Colonic mucosa (tissue), 4 donors: Measurements from ENCODE around the gene SYPL1. TPM values are rescaled to one million over a fixed set of nuclear protein-coding genes. Genes with fewer than 3 reads are reported as not detected.

Experiments used
- DNase-seq: peaks from one replicate; pipeline ENCODE4 v3.0.0-alpha.2; 2020
- H3K27ac ChIP-seq: fragments of 200-600 bp; one replicate; pipeline ENCODE4 v1.8.0; 2021
- H3K27me3 ChIP-seq: fragments of 200-600 bp; one replicate; pipeline ENCODE4 v1.8.0; 2021
- H3K36me3 ChIP-seq: fragments of 200-600 bp; one replicate; pipeline ENCODE4 v1.8.0; 2021
- H3K4me1 ChIP-seq: fragments of 200-600 bp; one replicate; pipeline ENCODE4 v1.8.0; 2021; ENCODE audit warnings: mild to moderate bottlenecking
- H3K4me3 ChIP-seq: fragments of 200-600 bp; one replicate; pipeline ENCODE4 v1.8.0; 2021
- H3K9ac ChIP-seq, 2 donors: one replicate each; pipeline ENCODE4 v1.7.0; 2013; ENCODE audit warnings: control low read depth in 2 of 2, low read depth in 2 of 2, low read length in 2 of 2
- H3K9me3 ChIP-seq: fragments of 200-600 bp; one replicate; pipeline ENCODE4 v1.8.0; 2021
- intact Hi-C: fragments of 100-400 bp; cut with DNase I; formaldehyde crosslinking; loops from one replicate; pipeline ENCODE4 v1.14.1; 2022
- total RNA-seq, 2 donors: library from RNA; stranded (reverse); fragmentation: NEBNext Ultra II Directional in 1 of 2; extraction: Animal tissue kit (Norgen Biotek cat#: 25700) in 1 of 2; gene quantifications; one replicate each; pipeline ENCODE4 v1.2.1, GENCODE V29; 2021
- TF ChIP-seq, protein P1 (sequence below): fragments of 200-600 bp; IDR thresholded peaks from one replicate; pipeline ENCODE4 v1.8.0; 2022; ENCODE audit warnings: antibody characterized with exemption, mild to moderate bottlenecking
- donor health status: healthy.
- donor health status: DM: no; HTN: no; CAD: no.
- donor health status: DM: no; HTN: no; CAD: no.

Gene SYPL1
- total RNA-seq, 2 donors from 2014 or later = 89.0 to 94.0 TPM

DNA sequence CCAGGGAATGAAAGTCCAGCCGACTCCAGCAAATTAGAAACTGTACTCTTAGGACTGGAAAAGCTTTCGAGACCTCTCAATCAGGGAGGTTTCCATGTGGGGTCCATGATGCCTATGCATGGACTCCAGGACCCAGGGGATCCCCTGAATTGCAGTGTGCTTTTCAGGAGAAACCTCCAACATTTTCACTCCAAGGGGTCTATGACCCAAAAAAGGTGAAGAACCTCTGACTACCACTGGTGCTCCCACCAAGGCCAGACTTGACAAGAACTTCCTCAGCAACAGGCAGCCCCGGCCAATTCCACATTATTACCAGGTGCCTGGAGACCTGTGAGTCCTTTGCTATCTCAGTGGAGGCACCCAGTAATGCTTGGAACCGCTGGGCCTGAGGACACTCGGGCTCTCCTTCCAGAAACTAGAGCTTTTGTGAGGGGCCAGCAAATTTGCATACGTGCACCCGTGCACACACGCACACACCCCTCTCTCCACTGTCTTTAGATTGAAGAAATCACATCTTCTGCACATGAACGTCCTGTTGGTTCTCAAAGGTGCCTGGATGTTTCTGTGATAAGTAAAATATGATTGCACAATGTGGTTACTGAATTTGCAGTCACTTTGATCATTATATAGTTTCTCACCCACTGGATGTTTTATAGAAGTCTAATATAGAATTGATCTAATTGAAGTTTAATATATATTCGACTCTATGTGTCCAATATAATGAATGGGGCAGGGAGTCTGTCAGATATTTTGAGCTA, 54.7 kb downstream of the SYPL1 start:
- intact Hi-C loops = loop anchor here (2.0 kb wide), 1 partner anchor 95 kb away; no protein-coding TSS in a partner anchor
- Histone ChIP-seq H3K27me3 (no peaks in the 10 kb centered on the region), H3K27ac (no peak overlapping the region), H3K4me1 (peaks cover under 1% of the 10 kb centered on the region), H3K4me3 (no peak overlapping the region), H3K9me3 (no peaks in the 10 kb centered on the region), H3K9ac (no peak overlapping the region), H3K36me3 (no peaks in the 10 kb centered on the region)
- no peak for DNase-seq
- TF ChIP-seq, protein P1, sequence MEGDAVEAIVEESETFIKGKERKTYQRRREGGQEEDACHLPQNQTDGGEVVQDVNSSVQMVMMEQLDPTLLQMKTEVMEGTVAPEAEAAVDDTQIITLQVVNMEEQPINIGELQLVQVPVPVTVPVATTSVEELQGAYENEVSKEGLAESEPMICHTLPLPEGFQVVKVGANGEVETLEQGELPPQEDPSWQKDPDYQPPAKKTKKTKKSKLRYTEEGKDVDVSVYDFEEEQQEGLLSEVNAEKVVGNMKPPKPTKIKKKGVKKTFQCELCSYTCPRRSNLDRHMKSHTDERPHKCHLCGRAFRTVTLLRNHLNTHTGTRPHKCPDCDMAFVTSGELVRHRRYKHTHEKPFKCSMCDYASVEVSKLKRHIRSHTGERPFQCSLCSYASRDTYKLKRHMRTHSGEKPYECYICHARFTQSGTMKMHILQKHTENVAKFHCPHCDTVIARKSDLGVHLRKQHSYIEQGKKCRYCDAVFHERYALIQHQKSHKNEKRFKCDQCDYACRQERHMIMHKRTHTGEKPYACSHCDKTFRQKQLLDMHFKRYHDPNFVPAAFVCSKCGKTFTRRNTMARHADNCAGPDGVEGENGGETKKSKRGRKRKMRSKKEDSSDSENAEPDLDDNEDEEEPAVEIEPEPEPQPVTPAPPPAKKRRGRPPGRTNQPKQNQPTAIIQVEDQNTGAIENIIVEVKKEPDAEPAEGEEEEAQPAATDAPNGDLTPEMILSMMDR = peak; percentile 4

DNA sequence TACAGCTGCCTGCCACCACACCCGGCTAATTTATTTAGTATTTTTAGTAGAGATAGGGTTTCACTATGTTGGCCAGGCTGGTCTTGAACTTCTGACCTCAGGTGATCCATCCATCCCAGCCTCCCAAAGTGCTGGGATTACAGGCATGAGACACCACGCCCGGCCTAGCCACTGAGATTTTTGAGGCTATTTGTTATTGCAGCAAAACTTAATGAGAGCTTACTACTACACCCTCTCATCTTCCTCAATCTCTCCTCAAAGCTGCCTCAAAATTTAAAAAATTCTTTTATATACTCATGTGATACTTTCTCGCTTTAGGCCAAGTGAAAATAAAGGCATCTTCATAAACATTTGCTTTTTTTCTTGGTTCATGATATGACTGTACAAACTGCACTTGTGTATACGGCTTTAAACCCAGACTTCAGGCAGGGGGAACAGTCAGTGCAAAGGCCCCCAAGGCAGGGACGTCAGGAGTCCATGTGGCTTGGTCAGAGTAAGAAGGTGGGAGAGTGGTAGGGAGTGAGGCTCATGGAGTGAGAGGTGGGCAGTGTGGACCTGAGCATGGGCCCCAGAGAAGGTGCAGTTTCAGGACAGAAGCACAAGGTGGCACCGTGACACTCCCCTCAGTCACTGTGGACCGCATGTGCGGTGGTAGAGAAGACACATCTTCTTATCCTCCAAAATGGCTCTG, 55.5 kb downstream of the SYPL1 start:
- H3K36me3 ChIP-seq = no peaks in the 10 kb centered on the region
- H3K4me1 ChIP-seq = no peaks in the 10 kb centered on the region
- intact Hi-C loops = loop anchor here (2.0 kb wide), 1 partner anchor 96 kb away; no protein-coding TSS in a partner anchor

DNA sequence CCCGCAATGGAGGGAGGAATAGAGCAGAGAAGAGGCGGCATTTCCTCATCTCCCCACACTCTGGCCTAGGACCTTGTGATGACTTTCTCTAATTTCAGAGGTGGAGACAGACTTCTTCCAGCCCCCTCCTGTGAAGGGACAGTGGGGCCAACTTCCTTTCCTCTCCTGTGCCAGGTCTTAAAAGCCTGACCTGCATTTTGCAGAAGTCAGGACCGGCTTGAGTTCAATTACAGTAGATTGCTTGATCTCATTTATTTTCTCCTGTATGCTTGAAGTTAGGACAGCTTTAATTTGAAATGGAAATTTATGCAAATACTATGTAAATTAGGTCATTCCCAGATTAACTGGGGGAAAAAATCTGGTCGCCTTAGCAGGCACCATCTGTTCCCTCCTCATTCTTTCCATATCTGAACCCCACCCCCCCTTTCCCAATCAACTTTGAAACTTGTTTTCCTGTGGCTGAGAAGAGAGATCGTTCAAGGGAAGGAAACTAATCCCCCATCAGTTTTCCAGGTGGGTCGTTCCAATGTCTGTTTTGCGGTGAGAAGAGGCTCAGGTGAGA, 57.1 kb downstream of the SYPL1 start:
- H3K9me3 ChIP-seq = no peaks in the 10 kb centered on the region
- no peak overlapping the region for H3K4me3 ChIP-seq
- no peaks in the 10 kb centered on the region for H3K27me3 ChIP-seq
- H3K9ac ChIP-seq = no peak overlapping the region
- TF ChIP-seq, protein P1 = no peak
- intact Hi-C loops = no loop called here
- H3K27ac ChIP-seq = no peak overlapping the region
- no peaks in the 10 kb centered on the region for H3K36me3 ChIP-seq
- no peak for DNase-seq
- no peaks in the 10 kb centered on the region for H3K4me1 ChIP-seq

More for the DNA sequence above, 55.5 kb downstream of the SYPL1 start:
- TF ChIP-seq, protein P1 = peak; percentile 88
- peak; percentile 74 for DNase-seq
- no peaks in the 10 kb centered on the region for H3K9me3 ChIP-seq
- H3K27me3 ChIP-seq = no peaks in the 10 kb centered on the region
- H3K9ac ChIP-seq = no peak overlapping the region
- H3K4me3 ChIP-seq = no peak overlapping the region
- H3K27ac ChIP-seq = no peak overlapping the region

DNA sequence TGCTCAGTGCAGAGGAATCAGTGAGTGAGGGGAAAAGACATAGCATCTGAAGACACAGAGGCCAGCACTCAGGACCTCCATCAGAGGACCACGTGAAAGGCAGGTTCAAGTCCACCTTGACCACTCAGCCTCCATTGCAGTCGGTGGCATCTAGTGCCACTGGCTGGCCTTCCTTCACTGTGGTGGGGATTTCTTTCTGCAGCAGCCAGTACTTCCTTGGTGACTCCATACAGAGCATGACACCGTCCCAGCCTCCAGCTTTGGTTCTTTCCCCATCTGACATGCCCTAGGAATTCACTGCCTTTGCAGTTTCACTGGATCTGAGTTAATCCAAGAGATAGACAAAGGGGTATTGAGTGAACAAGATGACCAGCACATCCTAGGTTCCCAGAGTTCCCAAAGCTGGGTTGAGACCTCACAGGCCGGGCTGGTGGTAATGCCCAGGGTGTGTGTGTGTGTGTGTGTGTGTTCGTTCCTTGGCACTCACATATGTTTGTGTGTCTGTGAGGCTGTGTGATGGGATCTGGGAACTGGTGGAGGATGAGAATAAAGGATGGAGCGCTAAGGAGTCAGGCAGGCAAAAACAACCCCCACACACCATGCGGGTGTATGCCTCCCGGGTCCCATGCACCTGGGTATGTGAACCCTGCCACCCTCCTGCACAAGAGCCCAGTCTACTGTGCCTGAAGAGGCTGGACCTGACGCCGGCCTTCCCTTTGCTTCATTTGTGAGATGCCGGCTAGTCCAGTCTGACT, 57.8 kb downstream of the SYPL1 start:
- H3K4me3 ChIP-seq = no peak overlapping the region
- H3K9ac ChIP-seq = no peak overlapping the region
- H3K4me1 ChIP-seq = no peaks in the 10 kb centered on the region
- intact Hi-C loops = no loop called here
- H3K9me3 ChIP-seq = no peaks in the 10 kb centered on the region
- TF ChIP-seq, protein P1 = no peak
- no peaks in the 10 kb centered on the region for H3K36me3 ChIP-seq
- H3K27ac ChIP-seq = no peak overlapping the region
- no peak for DNase-seq
- no peaks in the 10 kb centered on the region for H3K27me3 ChIP-seq

DNA sequence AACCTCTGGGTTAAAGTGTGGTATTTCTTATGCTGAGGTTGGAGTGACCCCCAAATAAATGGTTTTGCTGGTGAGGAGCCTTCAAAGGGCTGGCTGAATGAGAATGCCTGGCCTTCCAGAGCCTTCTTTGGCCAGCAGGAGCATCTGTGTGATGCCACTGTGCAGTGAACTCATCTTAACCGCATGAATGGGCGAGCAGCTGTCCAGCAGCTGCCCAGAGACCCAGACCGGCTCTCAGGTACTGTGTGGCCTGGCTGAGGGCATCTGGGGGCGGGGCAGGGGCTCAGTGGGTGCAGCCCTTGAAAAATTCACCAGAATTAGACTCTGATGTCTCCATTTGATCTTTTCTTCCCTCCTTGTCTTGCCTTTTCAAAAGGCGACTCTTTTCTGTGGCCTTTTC, 59.0 kb downstream of the SYPL1 start:
- TF ChIP-seq, protein P1 = no peak
- Histone ChIP-seq H3K4me3 (no peak overlapping the region), H3K9ac (no peak overlapping the region), H3K36me3 (no peaks in the 10 kb centered on the region), H3K9me3 (no peaks in the 10 kb centered on the region), H3K27ac (no peak overlapping the region), H3K4me1 (no peaks in the 10 kb centered on the region), H3K27me3 (no peaks in the 10 kb centered on the region)
- DNase-seq = no peak
- intact Hi-C loops = no loop called here
